ENCODE measurements around the gene SLC17A1. TPM values are rescaled to one million over a fixed set of nuclear protein-coding genes. Genes with fewer than 3 reads are reported as not detected.

The SLC17A1 gene
- total RNA-seq, 3 donors from 2014 or later: not detected

- DNase-seq (ENCODE audit: low spot score in 2 of 2): no peak
- no peak overlapping the region for H3K27ac ChIP-seq
- no peak overlapping the region for H3K4me3 ChIP-seq
- no peaks in the 10 kb centered on the region for H3K36me3 ChIP-seq
- no peaks in the 10 kb centered on the region for H3K27me3 ChIP-seq
- H3K9me3 ChIP-seq: no peaks in the 10 kb centered on the region
- no peak for TF ChIP-seq POLR2A (IDR thresholded peaks at IDR 0.05)
- TF ChIP-seq POLR2AphosphoS5 (IDR thresholded peaks at IDR 0.05): no peak
- TF ChIP-seq, protein P1, sequence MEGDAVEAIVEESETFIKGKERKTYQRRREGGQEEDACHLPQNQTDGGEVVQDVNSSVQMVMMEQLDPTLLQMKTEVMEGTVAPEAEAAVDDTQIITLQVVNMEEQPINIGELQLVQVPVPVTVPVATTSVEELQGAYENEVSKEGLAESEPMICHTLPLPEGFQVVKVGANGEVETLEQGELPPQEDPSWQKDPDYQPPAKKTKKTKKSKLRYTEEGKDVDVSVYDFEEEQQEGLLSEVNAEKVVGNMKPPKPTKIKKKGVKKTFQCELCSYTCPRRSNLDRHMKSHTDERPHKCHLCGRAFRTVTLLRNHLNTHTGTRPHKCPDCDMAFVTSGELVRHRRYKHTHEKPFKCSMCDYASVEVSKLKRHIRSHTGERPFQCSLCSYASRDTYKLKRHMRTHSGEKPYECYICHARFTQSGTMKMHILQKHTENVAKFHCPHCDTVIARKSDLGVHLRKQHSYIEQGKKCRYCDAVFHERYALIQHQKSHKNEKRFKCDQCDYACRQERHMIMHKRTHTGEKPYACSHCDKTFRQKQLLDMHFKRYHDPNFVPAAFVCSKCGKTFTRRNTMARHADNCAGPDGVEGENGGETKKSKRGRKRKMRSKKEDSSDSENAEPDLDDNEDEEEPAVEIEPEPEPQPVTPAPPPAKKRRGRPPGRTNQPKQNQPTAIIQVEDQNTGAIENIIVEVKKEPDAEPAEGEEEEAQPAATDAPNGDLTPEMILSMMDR (IDR thresholded peaks at IDR 0.05): no peak
- H3K4me1 ChIP-seq: no peaks in the 10 kb centered on the region
- intact Hi-C loops (cut with DNase I; ENCODE audit: low total_unique reads): no loop called here
These were observed 34.2 kb upstream of the SLC17A1 start for GRCh38 chr6:25866011-25866410.

- intact Hi-C loops (cut with DNase I; ENCODE audit: low total_unique reads): no loop called here
- TF ChIP-seq POLR2A (IDR thresholded peaks at IDR 0.05) (no peak), POLR2AphosphoS5 (IDR thresholded peaks at IDR 0.05) (no peak)
- TF ChIP-seq, protein P1 (IDR thresholded peaks at IDR 0.05): no peak
- Histone ChIP-seq H3K4me3 (no peak overlapping the region), H3K4me1 (no peaks in the 10 kb centered on the region), H3K27ac (no peak overlapping the region), H3K27me3 (no peaks in the 10 kb centered on the region), H3K36me3 (no peaks in the 10 kb centered on the region), H3K9me3 (no peaks in the 10 kb centered on the region)
- DNase-seq (ENCODE audit: low spot score in 2 of 2): no peak
These were observed 31.5 kb upstream of the SLC17A1 start for GRCh38 chr6:25863360-25863759.

GRCh38 chr6:25862199-25862598 lies 30.3 kb upstream of the SLC17A1 start:
- Histone ChIP-seq H3K4me3 (no peak overlapping the region), H3K9me3 (no peaks in the 10 kb centered on the region), H3K4me1 (no peaks in the 10 kb centered on the region), H3K27me3 (no peaks in the 10 kb centered on the region), H3K36me3 (no peaks in the 10 kb centered on the region), H3K27ac (no peak overlapping the region)
- intact Hi-C loops (cut with DNase I; ENCODE audit: low total_unique reads): no loop called here
- DNase-seq (ENCODE audit: low spot score in 2 of 2): no peak
- TF ChIP-seq, protein P1 (IDR thresholded peaks at IDR 0.05): no peak
- TF ChIP-seq POLR2AphosphoS5 (IDR thresholded peaks at IDR 0.05): no peak
- TF ChIP-seq POLR2A (IDR thresholded peaks at IDR 0.05): no peak

- H3K4me3 ChIP-seq: no peak overlapping the region
- intact Hi-C loops (cut with DNase I; ENCODE audit: low total_unique reads): no loop called here
- TF ChIP-seq POLR2A (IDR thresholded peaks at IDR 0.05): no peak
- no peak for TF ChIP-seq POLR2AphosphoS5 (IDR thresholded peaks at IDR 0.05)
- TF ChIP-seq, protein P1 (IDR thresholded peaks at IDR 0.05): no peak
These were observed 20.9 kb upstream of the SLC17A1 start for GRCh38 chr6:25852756-25853155.

GRCh38 chr6:25851961-25852360 lies 20.1 kb upstream of the SLC17A1 start:
- intact Hi-C loops (cut with DNase I; ENCODE audit: low total_unique reads): no loop called here
- H3K4me3 ChIP-seq: no peak overlapping the region
- TF ChIP-seq, protein P1 (IDR thresholded peaks at IDR 0.05): no peak
- TF ChIP-seq POLR2AphosphoS5 (IDR thresholded peaks at IDR 0.05) (no peak), POLR2A (IDR thresholded peaks at IDR 0.05) (no peak)
- no peak for DNase-seq (ENCODE audit: low spot score in 2 of 2)
- no peaks in the 10 kb centered on the region for H3K9me3 ChIP-seq
- no peaks in the 10 kb centered on the region for H3K4me1 ChIP-seq
- no peaks in the 10 kb centered on the region for H3K27me3 ChIP-seq
- no peaks in the 10 kb centered on the region for H3K36me3 ChIP-seq
- no peak overlapping the region for H3K27ac ChIP-seq

More at GRCh38 chr6:25852756-25853155, 20.9 kb upstream of the SLC17A1 start:
- no peaks in the 10 kb centered on the region for H3K9me3 ChIP-seq
- no peaks in the 10 kb centered on the region for H3K4me1 ChIP-seq
- DNase-seq (ENCODE audit: low spot score in 2 of 2): no peak
- H3K36me3 ChIP-seq: no peaks in the 10 kb centered on the region
- no peaks in the 10 kb centered on the region for H3K27me3 ChIP-seq
- no peak overlapping the region for H3K27ac ChIP-seq
